Measurements from ENCODE around the gene EDNRA.
A peak's percentile ranks its signal among the peaks of the same experiment; 100 is the strongest.

The EDNRA gene

DNA sequence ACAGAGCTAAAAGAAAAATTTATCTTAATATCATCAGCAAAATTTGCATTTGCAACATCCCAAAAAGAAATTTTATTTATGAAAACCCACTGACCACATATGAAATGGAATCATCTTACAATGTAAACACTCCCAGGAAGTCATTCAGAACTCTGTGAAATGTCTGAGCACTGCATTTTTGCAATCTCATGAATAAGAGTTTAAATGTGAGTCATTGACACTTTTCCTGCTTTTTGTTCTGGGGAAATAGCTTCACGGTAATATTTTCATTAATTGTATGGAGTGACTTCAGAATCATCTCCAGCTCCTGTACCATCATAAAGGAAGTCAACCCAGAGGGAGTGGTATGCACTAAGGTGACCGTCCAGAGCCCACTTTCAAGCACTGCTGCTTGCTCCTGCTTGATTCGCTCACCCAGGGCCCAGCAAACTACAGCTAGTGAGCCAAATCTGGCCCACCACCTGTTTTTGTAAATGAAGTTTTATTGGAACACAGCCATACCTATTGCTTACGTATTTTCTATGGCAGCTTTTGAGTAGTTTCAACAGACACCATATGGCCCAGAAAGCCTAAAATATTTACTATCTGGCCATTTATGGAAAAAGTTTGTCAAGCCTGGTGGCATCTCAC is 17.2 kb downstream of the EDNRA start:
- no peak for DNase-seq (ENCODE audit: low read depth)

DNA sequence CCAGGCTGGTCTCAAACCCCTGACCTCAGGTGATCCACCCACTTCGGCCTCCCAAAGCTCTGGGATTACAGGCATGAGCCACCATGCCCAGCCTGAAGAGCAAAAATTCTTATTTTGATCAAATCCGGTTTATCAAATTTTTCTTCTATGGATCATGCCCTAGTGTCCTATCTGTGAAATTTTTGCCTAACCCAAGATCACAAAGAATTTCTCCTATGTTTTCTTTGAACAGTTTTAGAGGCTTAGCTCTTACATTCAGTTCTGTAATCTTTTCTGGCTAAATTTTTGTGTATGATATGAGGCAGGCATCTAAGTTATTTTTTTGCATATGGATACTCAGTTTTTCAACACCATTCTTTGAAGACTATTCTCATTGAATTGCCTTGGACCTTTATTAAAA is 27.4 kb downstream of the EDNRA start:
- DNase-seq (ENCODE audit: low read depth), result no peak

DNA sequence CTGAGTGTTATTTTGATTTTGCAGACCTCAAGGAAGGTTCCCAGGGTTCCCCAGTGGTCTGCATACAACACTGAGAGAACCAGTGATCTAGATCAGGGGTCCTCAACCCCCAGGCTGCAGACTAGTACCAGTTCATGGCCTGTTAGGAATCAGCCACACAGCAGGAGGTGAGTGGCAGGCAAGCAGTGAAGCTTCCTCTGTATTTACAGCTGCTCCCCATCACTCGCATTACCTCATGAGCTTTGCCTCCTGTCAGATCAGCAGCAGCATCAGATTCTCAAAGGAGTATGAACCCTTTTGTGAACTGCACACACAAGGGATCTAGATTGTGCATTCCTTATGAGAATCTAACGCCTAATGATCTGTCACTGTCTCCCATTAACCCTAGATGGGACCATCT is 28.5 kb downstream of the EDNRA start:
- DNase-seq (ENCODE audit: low read depth), result no peak

DNA sequence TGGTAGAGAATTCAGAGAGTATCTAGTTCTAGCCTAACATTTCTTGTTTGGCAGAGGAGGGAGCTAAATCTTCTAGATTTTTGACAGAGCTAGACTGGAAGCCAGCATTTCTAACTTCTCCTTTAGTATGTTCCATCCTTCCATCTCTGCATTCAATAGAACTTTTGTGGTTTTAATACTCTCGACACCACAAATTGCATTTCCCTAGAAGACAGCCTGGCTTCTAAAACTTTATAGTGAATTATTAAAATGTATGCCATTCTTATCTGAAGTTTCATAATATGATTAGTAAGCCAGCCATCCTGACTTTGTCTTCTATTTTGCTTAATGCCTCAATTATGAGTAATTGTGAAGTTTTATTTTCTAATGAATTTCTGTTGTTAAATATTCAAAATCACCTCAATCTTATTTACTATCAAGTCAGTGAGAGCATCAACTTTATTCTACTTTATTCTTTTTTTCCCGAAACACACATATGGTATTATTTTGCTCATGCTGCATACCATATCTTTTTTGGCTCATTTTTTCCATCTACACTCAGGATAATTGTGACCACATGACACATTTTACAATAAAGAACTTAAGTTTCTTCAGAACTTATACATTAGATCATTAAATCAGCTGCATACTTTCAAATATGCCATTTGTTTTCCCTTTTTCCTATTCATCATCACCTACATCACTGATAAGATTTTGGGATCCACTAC is 30.2 kb downstream of the EDNRA start:
- no peak for DNase-seq (ENCODE audit: low read depth)

DNA sequence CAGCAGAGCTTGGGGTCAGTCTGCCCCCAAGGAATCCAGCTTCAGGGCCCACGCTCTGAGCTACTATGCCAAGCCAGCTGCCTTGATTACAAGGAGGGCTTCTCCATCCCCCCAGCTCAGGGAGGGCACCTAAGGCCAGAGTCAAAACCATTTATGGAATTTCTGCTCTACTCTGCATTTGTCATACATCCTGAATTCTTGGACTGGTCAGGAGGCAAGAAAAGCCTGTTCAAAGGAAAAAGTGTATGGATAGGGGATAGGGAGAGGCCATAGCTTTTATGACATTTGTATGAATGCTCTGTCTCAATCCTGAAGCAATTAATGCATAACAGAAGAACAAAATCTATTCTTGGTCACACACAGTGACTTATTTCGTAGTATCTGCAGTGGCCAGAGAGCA is 32.2 kb downstream of the EDNRA start:
- no peak for DNase-seq (ENCODE audit: low read depth)

DNA sequence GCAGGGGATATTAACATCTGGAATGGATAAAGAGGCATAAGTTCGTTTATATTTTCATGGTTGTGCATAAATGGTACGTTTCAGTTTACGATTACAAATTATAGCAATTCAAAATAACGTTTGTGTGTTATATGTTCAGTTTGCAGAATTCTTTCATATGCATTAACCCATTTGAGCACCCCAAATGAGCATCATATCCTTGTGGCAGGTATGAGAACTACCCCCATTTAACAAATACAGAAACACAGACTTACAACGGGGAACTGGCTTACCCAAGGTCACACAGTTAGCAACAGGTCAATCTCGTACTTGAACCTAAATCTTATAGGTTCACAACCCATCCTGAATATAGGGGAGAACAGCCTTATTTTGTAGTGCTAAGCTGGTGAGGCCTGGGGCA is 33.1 kb downstream of the EDNRA start:
- no peak for DNase-seq (ENCODE audit: low read depth)

DNA sequence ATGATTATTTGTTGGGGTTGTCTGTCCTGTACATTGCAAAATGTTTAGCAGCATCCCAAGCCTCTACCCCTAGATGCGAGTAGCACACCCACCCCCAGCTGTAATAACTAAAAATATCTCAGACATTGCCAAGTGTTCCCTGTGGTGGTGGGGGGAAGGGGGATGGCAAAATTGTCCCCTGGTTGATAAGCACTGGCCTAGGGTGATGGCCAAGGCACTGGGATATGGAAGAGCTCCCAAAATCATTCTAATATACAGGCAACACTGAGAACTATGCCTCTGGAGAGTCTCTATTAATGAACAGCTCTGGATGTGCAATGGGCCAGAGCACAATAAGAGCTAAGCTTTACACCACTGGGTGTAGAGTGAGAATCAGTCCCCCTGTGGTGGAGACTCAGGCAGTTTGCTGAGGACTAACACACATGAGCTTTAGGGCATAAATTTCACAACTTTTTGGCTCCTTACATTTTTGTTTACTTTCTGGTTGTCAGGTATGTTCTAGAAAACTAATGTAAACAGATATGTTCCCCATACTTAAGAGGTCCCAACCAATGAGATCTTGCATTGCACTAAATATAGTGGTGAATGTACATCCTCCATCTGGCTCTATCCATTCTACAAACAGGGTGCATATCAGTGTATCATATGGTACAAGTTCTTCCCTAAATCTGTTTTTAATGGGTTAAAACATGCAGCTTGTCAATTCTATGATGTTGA is 34.5 kb downstream of the EDNRA start:
- no peak for DNase-seq (ENCODE audit: low read depth)

DNA sequence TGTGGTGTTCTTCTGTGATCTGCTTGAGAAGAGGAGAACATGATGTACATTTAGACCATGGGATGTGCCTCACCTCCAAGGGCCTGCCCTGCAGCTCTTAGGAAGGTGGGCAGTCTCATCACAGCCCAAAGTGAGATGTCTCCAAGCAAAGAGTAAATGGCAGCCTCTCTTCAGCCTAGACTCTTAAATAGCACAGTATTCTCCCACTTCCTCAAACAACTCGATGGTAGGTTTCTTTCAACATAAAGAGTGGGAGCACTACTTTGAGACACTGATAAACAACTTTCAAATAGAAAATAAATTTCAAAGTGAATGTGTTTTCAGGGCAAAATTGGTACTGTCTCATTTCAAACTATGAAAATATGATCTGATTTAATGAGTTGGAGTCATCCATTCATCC is 35.2 kb downstream of the EDNRA start:
- no peak for DNase-seq (ENCODE audit: low read depth)

DNA sequence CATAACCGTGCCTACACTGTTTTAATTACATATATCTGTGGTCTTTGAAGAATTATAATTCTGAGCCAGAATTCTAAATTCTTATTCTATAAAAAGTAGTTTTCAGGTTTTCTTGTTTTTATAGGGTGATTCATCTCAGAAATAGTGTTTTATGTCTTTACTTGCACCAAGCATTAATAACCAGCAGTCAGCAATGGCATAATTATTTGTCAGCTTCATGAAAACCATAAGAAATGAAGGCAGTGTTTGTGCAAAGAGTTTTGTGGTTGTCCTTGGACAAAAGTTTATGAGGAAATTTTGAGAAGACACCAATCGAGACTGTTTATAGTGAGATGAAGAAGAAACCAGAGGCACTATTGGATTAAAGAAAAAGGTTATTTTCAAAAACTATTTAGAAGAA is 37.2 kb downstream of the EDNRA start:
- DNase-seq (ENCODE audit: low read depth), result no peak

DNA sequence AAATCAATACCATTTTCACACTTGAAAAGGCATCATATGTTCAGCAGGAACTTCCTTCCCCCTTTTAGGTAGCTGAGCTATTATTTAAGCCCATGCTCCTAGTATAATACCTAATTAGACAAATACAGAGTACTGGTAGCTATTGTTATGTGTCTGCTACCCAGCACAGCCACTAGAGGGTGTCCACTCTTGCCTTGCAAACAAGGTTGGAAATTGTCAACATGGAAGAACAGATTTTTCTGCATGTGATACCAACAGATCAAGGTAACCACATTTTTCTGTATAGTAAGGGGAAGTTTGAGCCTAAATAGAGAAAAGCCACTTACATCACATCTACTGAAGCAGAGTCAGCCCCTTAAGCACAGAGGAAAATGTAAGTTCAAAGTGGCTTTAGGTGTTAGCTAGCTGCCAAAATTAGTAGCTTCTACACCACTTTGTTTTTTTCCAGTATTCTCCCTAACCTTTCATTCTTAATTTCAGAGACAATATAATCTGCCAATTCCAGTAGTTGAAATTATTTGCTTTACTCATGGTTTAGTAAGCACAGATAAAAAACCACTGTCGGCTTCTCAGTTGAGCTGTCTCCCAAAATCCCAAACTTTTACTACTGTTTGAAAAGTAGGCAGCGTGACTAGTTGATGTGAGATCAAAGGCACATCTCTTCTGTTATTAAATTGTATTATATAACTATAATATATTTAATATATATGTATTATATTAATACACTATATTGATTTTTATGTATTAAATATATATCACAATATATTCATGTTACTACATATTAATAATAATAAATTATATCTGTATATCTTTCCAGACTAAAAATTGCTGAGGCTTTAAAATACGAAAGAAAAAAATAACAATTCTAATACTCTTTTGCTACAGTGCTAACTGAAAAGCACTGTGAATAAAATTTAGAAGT is 38.2 kb downstream of the EDNRA start:
- peak; percentile 4 for DNase-seq (ENCODE audit: low read depth)

DNA sequence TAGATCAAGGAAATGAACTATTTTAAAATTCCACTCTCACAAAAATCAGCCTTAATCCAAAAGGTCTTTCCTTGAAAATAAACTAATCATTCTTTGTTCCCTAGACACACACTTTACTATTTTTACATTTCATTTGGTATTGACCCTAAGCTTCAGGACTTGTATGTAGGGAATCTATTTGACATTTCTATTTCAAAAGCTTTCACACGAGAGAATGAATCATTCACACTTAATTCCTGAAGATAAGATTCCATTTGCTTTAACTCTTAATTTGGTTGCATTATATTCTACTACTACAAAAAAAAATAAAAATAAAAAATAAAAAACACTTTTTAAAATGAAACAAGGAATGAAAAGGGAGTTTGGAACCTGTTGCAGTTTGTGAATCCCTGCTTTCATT is 43.7 kb downstream of the EDNRA start:
- DNase-seq (ENCODE audit: low read depth), result no peak

DNA sequence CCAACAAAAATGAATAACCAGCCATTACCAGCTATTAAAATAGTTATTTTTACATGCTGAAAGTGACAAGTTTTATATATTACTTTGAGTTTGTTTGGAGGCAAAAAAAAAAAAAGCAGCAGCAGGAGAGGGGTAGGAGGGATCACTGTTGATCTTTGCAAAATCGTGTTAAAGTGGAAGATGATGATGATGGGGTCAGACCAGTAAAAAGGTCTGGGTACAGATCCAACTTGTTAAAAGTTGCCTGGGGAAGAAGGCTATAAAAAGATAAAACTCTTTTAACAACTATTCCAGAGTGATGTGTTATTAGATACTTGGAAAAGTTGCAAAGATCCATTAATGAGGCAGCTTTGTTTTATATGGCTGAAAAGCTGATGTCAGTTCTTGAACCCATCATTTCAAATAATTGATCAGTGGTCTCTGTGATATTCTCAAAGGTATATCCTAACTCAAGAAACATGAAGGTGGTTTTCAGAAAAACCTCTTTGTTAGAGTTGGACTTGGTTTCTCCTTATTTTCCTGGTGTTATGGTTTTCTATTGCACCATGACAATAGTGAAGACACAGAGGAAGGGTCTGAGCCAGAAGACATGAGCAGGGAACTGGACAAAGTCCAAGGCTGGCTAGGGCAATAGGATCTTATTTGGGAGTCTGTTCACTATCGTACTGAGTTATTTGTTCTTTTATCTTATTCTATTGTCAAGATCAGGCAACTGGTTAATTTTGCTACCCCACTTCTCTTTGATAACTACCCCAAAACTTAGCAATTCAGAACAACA is 44.8 kb downstream of the EDNRA start:
- no peak for DNase-seq (ENCODE audit: low read depth)

DNA sequence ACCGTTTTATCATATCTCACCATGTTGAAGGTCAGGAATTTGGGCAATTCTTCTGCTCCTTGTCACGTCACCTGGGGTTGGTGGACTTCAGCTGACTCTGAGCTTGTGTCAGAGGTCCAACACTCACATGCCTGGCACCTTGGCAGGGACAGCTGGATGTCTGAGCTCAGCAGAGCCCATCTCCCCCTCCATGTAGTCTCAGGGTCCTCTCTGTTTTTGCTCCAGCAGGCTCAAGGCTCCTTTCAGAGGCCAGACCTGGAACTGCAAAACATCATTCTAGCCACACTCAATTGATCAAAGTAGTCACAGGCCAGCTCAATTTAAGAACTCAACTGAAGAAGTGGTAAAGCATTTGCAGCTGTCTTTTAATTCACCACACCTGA is 45.4 kb downstream of the EDNRA start:
- no peak for DNase-seq (ENCODE audit: low read depth)

DNA sequence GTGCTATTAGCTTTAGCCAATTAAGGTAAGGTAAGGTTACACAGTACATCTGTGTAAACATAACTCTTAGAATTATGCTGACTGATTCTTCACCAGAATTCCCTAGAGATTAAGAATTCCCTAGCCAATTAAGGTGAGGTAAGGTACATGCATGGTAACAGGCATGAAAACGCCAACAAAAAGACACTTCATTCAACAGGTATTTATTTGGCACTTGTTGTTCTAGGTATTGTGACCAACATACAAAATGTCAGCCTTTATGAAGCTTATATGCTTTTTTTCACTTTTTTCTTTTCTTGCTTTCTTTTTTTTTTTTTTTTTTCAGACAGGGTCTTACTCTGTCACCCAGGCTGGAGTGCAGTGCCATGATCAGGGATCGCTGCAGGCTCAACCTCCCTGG is 47.2 kb downstream of the EDNRA start:
- no peak for DNase-seq (ENCODE audit: low read depth)

DNA sequence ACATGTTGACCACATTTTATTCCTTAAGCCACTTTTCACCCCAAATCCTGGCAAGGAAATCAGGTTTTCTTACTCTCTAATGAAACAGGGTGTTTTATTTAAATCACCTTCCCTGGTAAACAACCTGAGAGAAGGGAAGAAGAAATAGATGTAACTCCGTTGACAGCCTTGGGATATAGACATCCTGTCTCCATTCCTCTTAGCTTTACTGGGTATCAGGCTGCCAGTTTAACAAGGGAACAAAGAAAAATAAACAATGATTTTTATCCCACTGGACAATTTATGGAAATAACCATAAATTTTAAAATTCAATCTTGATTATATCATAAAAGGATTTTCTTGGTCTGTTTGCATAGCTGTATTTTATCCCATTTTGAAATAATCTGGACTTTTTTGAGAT is 49.2 kb downstream of the EDNRA start:
- no peak for DNase-seq (ENCODE audit: low read depth)

DNA sequence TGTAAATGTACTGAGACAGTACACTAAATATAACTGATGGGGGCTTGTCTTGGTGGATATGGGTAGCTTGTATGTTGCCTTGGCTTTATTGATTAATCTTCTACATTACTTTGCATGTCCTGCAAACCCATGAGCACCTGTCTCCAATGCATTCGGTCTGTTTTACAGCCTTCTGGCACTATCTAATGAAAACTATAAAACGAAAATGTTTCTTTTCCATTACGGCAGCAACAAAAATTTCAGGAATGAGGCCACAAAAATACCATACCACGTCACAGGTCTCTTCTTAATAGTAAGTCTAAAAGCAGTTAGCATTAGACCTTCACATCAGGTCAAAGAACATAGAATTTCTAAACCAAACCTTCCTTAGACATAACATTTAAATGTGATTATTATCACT is 49.8 kb downstream of the EDNRA start:
- DNase-seq (ENCODE audit: low read depth), result no peak

DNA sequence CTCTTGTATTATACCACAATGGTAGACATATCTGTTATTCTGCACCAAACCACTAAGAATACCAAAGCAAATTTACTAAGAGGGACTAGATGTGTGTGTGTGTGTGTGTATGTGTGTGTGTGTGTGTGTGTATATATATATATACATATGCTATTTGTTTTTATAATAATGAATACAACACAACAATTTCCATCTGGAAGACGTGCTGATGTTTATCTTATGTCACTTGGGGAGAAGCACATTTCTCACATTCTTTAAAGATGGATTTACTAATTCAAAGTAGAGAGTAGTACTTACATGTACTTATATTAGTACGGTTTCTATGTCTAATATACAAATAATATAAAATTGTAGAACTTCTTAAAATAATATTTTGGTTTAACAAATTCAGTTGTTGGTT is 52.0 kb downstream of the EDNRA start:
- no peak for DNase-seq (ENCODE audit: low read depth)

DNA sequence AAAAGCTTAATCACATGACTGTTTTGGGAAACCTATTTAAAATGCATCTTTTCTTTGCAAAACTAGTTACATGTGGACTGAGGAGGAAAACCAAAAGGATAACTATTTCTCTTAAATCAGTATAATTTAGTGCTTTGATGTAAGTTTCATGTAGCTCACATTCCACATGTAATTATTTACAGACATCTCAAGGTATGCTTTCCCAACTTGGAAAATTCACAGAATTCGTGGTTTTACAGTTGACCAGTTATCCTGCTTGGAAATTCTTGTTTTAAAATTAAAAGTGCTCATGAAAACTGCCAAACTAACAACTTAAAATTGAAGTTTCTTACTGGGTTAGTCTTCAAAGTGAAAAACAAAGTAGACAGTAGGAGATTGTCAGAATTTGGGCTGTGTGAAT is 52.4 kb downstream of the EDNRA start:
- no peak for DNase-seq (ENCODE audit: low read depth)

DNA sequence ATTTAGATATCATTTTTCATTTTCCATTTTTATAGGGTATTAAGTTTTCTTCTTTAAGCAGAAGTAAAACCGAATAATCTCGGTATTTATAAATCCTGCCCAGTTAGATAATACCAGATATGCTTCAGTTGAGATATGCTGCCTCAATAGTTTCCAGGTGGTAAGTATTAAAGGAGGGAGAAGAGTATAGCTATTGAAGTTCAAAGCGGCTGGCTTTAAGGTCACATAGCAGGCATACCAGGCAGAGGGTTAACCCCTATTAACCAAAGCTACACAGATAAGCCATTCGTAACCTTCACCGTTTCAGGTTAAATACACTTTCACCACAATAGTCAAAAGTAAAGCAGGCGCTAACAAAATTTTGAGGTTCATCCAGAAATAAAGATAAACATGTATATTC is 54.2 kb downstream of the EDNRA start:
- DNase-seq (ENCODE audit: low read depth), result no peak

DNA sequence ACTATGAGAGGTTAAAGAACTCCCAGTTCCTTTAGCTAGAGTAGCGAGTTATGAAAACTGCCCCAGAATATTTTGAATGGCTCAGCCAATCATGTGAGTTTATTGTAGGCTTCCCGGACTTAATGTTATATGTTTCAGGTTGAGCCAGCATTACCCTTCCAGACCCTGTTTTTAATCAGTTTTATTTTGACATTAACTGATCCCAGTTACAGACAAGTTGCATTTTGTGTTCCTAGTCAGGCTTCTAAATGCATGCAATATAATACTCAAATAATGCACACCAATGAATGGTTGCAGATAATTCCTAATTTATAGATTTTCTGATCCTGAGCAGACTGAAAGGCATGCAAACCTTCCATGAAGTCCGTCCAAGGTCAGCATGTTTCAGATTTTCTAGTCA is 57.8 kb downstream of the EDNRA start:
- no peak for DNase-seq (ENCODE audit: low read depth)

DNA sequence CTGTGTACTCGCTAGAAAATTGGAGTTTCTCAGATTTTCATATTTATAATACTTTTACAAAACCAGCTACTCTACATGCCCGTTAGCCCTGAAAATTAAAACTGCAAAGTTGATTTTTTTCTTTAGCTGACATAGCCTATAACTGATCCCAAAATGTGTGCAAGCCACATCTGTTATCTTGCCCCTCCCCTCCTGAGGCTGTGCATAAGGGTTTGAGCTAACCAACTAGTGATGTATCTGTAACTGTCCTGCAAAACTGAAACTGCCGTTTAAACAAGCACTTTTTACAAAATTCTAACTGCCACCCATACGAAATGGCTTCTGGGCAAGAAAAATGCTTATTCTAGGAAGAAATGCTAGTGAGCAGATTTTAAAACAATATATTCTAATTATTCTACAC is 59.1 kb downstream of the EDNRA start:
- DNase-seq (ENCODE audit: low read depth), result no peak
